Loucy (cell line): ENCODE measurements around the gene FGGY.

Experiments
- H2AFZ ChIP-seq: fragments of 200-600 bp; sonication (generic); 2 replicates; pipeline ENCODE4 v1.6.0; 2016; ENCODE audit warnings: antibody characterized with exemption, mild to moderate bottlenecking, low read length, moderate library complexity
- H3F3A ChIP-seq: fragments of 200-600 bp; 2 replicates; pipeline ENCODE4 v1.6.0; 2016; ENCODE audit warnings: antibody characterized with exemption, low read depth, mild to moderate bottlenecking
- H3K27me3 ChIP-seq: fragments of 200-600 bp; sonication (generic); 2 replicates; pipeline ENCODE4 v1.6.1; 2014; ENCODE audit warnings: low read length, mild to moderate bottlenecking; ENCODE audit not compliant: insufficient read depth, poor library complexity, severe bottlenecking
- H3K36me3 ChIP-seq: fragments of 200-600 bp; sonication (generic); 2 replicates; pipeline ENCODE4 v1.6.1; 2016; ENCODE audit warnings: low read length; ENCODE audit not compliant: insufficient read depth
- H3K4me1 ChIP-seq: fragments of 200-600 bp; sonication (generic); 2 replicates; pipeline ENCODE4 v1.5.1; 2014; ENCODE audit warnings: low read length, mild to moderate bottlenecking; ENCODE audit not compliant: insufficient read depth, poor library complexity, severe bottlenecking
- H3K4me2 ChIP-seq: fragments of 200-600 bp; sonication (generic); 2 replicates; pipeline ENCODE4 v1.6.0; 2014; ENCODE audit warnings: antibody characterized with exemption, low read length, low read depth, mild to moderate bottlenecking; ENCODE audit not compliant: poor library complexity, severe bottlenecking
- H3K4me3 ChIP-seq: fragments of 200-600 bp; sonication (generic); 2 replicates; pipeline ENCODE4 v1.5.1; 2014; ENCODE audit warnings: low read length, mild to moderate bottlenecking, mixed read lengths; ENCODE audit not compliant: poor library complexity, severe bottlenecking
- H3K79me2 ChIP-seq: fragments of 200-600 bp; sonication (generic); 2 replicates; pipeline ENCODE4 v1.6.1; 2014; ENCODE audit warnings: low read length; ENCODE audit not compliant: insufficient read depth
- H3K9ac ChIP-seq: fragments of 200-600 bp; sonication (generic); 2 replicates; pipeline ENCODE4 v1.6.0; 2014; ENCODE audit warnings: mild to moderate bottlenecking, low read depth, low read length, moderate library complexity; ENCODE audit not compliant: poor library complexity, severe bottlenecking
- H3K9me2 ChIP-seq: fragments of 200-600 bp; sonication (generic); replicated peaks from 2 replicates; pipeline ENCODE4 v1.6.1; 2016; ENCODE audit warnings: low read depth, low read length, mixed read lengths
- H3K9me3 ChIP-seq: fragments of 200-600 bp; sonication (generic); 2 replicates; pipeline ENCODE4 v1.6.1; 2014; ENCODE audit warnings: mild to moderate bottlenecking, antibody characterized with exemption, low read length, low read depth; ENCODE audit not compliant: insufficient read depth
- H4K20me1 ChIP-seq: fragments of 200-600 bp; sonication (generic); 2 replicates; pipeline ENCODE4 v1.6.0; 2014; ENCODE audit warnings: antibody characterized with exemption, low read length, mild to moderate bottlenecking; ENCODE audit not compliant: insufficient read depth, poor library complexity, severe bottlenecking
- EZH2phosphoT487 ChIP-seq: fragments of 200-600 bp; IDR thresholded peaks from 2 replicates; pipeline ENCODE4 v1.6.1; 2018; ENCODE audit warnings: antibody characterized with exemption, mild to moderate bottlenecking, moderate library complexity, borderline replicate concordance
- TF ChIP-seq, protein P1 (sequence below): fragments of 200-600 bp; sonication (generic); conservative IDR thresholded peaks from 2 replicates; pipeline ENCODE4 v1.5.1; 2014; ENCODE audit warnings: mild to moderate bottlenecking, antibody characterized with exemption, low read length

The FGGY gene

DNA sequence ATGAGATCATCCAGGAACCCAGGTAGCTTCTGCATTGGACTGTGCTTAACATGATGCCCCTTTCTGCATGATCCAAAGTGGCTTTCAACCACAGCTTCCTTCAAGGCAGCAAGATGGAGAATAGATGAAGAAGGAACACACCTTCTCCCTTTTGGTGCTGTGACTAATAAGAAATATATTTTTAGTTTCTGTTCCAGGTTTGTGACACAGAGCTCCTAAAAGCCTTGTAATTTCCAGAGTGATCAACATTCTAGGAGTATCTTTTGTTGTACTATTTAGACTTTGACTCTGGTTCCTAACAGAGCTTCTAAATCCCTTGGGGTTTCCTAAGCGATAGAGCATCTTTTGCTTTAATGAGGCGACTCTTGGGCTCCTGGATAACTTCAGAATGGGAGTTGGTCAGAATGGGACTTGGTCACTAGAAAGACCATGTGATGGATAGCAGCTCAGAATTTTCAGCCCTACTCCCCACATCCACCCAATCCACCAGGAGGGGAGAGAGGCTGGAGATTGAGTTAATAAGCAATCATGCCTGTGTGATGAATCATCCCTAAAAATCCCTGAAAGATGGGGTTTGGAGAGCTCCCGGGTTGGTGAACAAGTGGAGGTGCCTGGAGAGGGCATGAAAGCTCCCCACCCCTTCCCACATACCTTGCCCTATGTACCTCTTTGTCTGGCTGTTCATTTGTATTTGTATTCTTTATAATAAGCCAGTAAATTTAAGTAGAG is 134.8 kb downstream of the FGGY start:
- H3K36me3 ChIP-seq: no peaks in the 10 kb centered on the region
- no peak overlapping the region for H3K4me3 ChIP-seq
- H3K9me2 ChIP-seq: no peaks in the 10 kb centered on the region
- no peaks in the 10 kb centered on the region for H3K79me2 ChIP-seq
- no peak overlapping the region for H3K4me2 ChIP-seq
- H3K27me3 ChIP-seq: no peaks in the 10 kb centered on the region
- H2AFZ ChIP-seq: no peak overlapping the region
- TF ChIP-seq EZH2phosphoT487: no peak
- TF ChIP-seq, protein P1, sequence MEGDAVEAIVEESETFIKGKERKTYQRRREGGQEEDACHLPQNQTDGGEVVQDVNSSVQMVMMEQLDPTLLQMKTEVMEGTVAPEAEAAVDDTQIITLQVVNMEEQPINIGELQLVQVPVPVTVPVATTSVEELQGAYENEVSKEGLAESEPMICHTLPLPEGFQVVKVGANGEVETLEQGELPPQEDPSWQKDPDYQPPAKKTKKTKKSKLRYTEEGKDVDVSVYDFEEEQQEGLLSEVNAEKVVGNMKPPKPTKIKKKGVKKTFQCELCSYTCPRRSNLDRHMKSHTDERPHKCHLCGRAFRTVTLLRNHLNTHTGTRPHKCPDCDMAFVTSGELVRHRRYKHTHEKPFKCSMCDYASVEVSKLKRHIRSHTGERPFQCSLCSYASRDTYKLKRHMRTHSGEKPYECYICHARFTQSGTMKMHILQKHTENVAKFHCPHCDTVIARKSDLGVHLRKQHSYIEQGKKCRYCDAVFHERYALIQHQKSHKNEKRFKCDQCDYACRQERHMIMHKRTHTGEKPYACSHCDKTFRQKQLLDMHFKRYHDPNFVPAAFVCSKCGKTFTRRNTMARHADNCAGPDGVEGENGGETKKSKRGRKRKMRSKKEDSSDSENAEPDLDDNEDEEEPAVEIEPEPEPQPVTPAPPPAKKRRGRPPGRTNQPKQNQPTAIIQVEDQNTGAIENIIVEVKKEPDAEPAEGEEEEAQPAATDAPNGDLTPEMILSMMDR: no peak
- no peaks in the 10 kb centered on the region for H3K9me3 ChIP-seq
- no peak overlapping the region for H3K9ac ChIP-seq
- peaks cover 9% of the 10 kb centered on the region for H3K4me1 ChIP-seq
- H3F3A ChIP-seq: no peaks in the 10 kb centered on the region
- H4K20me1 ChIP-seq: no peaks in the 10 kb centered on the region

- Histone ChIP-seq H3K4me2 (no peak overlapping the region), H3K79me2 (no peaks in the 10 kb centered on the region), H3K4me3 (no peak overlapping the region), H3K4me1 (peaks cover 16% of the 10 kb centered on the region), H2AFZ (no peak overlapping the region), H3F3A (no peaks in the 10 kb centered on the region), H3K9me3 (no peaks in the 10 kb centered on the region), H3K36me3 (no peaks in the 10 kb centered on the region), H4K20me1 (no peaks in the 10 kb centered on the region), H3K27me3 (no peaks in the 10 kb centered on the region), H3K9me2 (no peaks in the 10 kb centered on the region), H3K9ac (no peak overlapping the region)
- TF ChIP-seq, protein P1: no peak
- no peak for TF ChIP-seq EZH2phosphoT487
Observed at GRCh38 chr1:59432531-59433439, 135.9 kb downstream of the FGGY start.

- Histone ChIP-seq H3F3A (no peaks in the 10 kb centered on the region), H3K79me2 (no peaks in the 10 kb centered on the region), H3K9ac (no peak overlapping the region), H3K36me3 (no peaks in the 10 kb centered on the region), H2AFZ (no peak overlapping the region), H3K9me2 (no peaks in the 10 kb centered on the region), H3K27me3 (no peaks in the 10 kb centered on the region), H3K4me2 (no peak overlapping the region), H3K4me3 (no peak overlapping the region), H3K4me1 (peaks cover 16% of the 10 kb centered on the region), H3K9me3 (no peaks in the 10 kb centered on the region), H4K20me1 (no peaks in the 10 kb centered on the region)
- TF ChIP-seq, protein P1: no peak
- TF ChIP-seq EZH2phosphoT487: no peak
Observed at GRCh38 chr1:59433440-59433813, 136.5 kb downstream of the FGGY start.
